Lower leg skin (tissue), 4 donors: ENCODE data around the gene COL15A1. TPM values are rescaled to one million over a fixed set of nuclear protein-coding genes. Genes with fewer than 3 reads are reported as not detected.

Experiments
- DNase-seq, 2 donors: peaks; one replicate each; pipeline ENCODE4 v3.0.0-alpha.2; 2019; ENCODE audit warnings: low spot score in 2 of 2
- H3K4me3 ChIP-seq: fragments of 200-600 bp; sonication (generic); 2 replicates; pipeline ENCODE4 v1.5.1; 2017; ENCODE audit warnings: mild to moderate bottlenecking, low read depth; ENCODE audit not compliant: poor library complexity, severe bottlenecking
- POLR2A ChIP-seq, 2 donors: fragments of 450-650 bp; IDR thresholded peaks; one replicate each; pipeline ENCODE4 v1.6.1; 2016 to 2017; ENCODE audit warnings: antibody characterized with exemption in 2 of 2, mild to moderate bottlenecking in 1 of 2, moderate library complexity in 1 of 2
- WGBS, 2 donors: methylation state at CpG; one replicate each; pipeline ENCODE4 v1.1.5; 2018; 5-methylcytosine and 5-hydroxymethylcytosine counted together
- intact Hi-C: fragments of 100-400 bp; cut with DNase I; formaldehyde crosslinking; loops from one replicate; pipeline ENCODE4 v1.15.0; 2023; ENCODE audit warnings: low total_unique reads
- total RNA-seq, 4 donors: library from RNA; depleted of rRNA; stranded (reverse); fragments of >200 nt; gene quantifications; one replicate each; pipeline ENCODE4 v1.1.0, GENCODE V29; 2016
- TF ChIP-seq, protein P1 (sequence below), 3 donors: fragments of 450-650 bp; IDR thresholded peaks; one replicate each; pipeline ENCODE4 v1.5.1; 2016; ENCODE audit warnings: antibody characterized with exemption in 3 of 3, mild to moderate bottlenecking in 3 of 3, moderate library complexity in 2 of 3

Gene COL15A1
- total RNA-seq, 4 donors from 2014 or later: 2.3 to 14.1 (median 8.3) TPM

DNA sequence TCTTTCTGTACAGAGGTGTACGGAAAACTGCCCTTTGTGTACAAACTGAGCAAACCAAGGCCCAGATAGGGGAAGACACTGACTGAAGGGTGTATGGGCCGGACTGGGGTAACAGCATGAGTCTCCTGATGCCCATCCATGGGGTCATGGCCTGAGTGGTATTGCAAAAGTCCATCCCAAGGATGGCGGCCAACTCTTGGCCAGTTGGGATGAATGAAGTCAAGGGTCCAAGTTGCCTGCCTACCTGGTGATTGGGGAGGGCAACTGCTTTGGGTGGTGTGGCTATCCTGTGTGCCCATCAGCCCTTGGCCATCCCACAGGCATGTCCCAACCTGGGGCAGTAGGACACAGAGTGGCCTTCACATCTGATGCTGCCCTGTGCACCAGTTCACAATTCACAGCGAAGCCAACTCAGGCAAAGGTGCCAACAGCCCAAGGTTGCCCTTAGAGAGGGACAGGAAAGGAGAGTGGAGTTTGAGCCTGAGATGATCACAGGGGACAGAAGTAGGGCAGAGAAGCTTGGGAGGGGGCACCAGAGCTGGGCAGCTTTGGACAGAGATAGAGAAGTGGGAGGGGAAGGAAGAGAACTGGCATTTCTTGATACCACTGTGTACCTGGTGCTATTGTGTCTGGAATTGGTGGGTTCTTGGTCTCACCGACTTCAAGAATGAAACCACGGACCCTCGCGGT is 46.6 kb downstream of the COL15A1 start:
- intact Hi-C loops: no loop called here

DNA sequence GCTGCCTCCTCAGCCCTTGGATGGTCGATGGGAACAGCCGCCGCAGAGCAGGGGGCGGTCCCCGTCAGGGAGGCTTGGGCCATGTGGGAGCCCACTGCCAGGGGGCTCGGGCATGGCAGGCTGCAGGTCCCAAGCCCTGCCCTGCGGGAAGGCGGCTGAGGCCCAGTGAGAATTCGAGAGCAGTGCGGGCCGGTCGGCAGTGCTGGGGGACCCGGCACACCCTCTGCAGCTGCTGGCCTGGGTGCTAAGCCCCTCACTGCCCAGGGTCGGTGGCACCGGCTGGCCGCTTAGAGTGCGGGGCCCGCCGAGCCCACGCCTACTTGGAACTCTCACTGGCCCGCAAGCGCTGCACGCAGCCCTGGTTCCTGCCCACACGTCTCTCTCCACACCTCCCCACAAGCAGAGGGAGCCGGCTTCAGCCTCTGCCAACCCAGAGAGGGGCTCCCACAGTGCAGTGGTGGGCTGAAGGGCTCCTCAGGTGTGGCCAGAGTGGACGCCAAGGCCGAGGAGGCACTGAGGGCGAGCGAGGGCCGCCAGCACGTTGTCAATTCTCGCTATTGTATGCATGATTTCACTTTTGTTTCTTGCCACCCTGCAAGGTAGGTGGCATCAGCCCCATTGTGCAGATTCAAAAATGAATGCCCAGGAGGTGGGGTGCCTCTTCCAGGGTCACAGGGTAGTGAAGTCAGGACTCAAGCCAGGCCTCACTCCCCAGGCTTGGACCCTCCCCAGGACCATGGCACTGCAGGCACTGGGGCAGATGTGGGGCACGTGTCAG is 48.6 kb downstream of the COL15A1 start:
- intact Hi-C loops: no loop called here
- TF ChIP-seq, protein P1, sequence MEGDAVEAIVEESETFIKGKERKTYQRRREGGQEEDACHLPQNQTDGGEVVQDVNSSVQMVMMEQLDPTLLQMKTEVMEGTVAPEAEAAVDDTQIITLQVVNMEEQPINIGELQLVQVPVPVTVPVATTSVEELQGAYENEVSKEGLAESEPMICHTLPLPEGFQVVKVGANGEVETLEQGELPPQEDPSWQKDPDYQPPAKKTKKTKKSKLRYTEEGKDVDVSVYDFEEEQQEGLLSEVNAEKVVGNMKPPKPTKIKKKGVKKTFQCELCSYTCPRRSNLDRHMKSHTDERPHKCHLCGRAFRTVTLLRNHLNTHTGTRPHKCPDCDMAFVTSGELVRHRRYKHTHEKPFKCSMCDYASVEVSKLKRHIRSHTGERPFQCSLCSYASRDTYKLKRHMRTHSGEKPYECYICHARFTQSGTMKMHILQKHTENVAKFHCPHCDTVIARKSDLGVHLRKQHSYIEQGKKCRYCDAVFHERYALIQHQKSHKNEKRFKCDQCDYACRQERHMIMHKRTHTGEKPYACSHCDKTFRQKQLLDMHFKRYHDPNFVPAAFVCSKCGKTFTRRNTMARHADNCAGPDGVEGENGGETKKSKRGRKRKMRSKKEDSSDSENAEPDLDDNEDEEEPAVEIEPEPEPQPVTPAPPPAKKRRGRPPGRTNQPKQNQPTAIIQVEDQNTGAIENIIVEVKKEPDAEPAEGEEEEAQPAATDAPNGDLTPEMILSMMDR (IDR thresholded peaks at IDR 0.05): no peak
- no peak for TF ChIP-seq POLR2A (IDR thresholded peaks at IDR 0.05)
- H3K4me3 ChIP-seq: no peak overlapping the region
- DNase-seq: peak in 1 of 2 donors; percentile 77
- WGBS, 2 donors: 96% methylated on average over 28 to 31 of the region's 33 CpGs

More for the DNA sequence above, 46.6 kb downstream of the COL15A1 start:
- WGBS, 2 donors: 85 to 99% methylated on average over 8 of the region's 8 CpGs
- peak in 1 of 2 donors; percentile 81 for DNase-seq
- no peak for TF ChIP-seq POLR2A (IDR thresholded peaks at IDR 0.05)
- TF ChIP-seq, protein P1 (IDR thresholded peaks at IDR 0.05): no peak
- no peak overlapping the region for H3K4me3 ChIP-seq

DNA sequence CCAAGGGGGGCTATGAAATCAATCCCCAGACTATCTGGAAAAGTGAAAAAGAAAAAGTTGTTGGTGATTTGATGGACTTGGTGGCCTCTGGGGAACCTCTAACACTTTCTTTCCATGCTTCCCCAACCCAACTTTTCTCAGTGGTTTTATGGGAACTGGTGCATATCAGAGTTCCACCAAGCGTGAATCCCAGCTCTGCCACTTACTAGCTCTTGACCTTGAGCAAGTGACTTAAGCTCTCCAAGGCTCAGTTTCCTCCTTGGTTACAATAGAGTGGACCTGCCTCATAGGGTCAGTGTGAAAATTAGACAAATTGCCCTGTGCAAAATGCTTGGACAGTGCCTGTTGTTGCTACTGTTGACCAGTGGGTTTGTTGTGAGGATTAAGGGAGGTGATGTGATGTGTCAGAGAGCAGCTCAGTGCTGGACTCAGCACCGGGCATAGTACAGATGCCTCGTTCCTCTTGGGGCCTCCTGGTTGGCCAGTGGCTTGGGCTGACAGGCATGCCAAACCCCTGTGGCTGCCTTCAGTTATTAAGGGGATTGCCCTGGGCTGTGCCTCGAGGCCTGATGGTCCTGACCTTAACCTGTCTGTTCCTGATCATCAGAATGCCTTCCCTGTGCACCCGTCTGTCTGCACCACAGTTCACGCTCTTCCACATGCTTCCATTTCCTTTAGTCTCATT is 49.3 kb downstream of the COL15A1 start:
- WGBS, 2 donors: 65 to 68% methylated on average over 5 to 6 of the region's 6 CpGs
- TF ChIP-seq, protein P1 (IDR thresholded peaks at IDR 0.05): no peak
- TF ChIP-seq POLR2A (IDR thresholded peaks at IDR 0.05): no peak
- peak in 1 of 2 donors; percentile 80 for DNase-seq
- intact Hi-C loops: no loop called here
- H3K4me3 ChIP-seq: no peak overlapping the region

DNA sequence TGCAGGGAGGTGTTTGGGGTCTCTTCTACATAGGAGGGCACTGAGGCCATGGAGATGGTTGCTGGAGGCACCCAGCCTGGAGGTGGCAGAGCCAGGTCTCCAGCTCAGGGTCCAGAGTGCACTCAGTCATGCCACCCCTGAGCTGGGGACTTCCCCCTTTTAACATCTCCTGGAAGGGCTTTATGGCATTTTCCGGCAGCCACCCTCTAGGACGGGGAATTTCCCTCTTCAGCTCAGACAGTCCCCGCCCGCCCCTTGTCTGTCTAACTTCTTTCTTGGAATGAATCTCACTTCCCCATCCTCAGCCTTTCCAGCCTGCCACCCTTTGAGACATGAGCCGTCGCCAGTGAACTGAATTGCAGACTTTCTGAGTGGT is 49.9 kb downstream of the COL15A1 start:
- peak in 1 of 2 donors; percentile 87 for DNase-seq
- no peak for TF ChIP-seq POLR2A (IDR thresholded peaks at IDR 0.05)
- intact Hi-C loops: no loop called here

DNA sequence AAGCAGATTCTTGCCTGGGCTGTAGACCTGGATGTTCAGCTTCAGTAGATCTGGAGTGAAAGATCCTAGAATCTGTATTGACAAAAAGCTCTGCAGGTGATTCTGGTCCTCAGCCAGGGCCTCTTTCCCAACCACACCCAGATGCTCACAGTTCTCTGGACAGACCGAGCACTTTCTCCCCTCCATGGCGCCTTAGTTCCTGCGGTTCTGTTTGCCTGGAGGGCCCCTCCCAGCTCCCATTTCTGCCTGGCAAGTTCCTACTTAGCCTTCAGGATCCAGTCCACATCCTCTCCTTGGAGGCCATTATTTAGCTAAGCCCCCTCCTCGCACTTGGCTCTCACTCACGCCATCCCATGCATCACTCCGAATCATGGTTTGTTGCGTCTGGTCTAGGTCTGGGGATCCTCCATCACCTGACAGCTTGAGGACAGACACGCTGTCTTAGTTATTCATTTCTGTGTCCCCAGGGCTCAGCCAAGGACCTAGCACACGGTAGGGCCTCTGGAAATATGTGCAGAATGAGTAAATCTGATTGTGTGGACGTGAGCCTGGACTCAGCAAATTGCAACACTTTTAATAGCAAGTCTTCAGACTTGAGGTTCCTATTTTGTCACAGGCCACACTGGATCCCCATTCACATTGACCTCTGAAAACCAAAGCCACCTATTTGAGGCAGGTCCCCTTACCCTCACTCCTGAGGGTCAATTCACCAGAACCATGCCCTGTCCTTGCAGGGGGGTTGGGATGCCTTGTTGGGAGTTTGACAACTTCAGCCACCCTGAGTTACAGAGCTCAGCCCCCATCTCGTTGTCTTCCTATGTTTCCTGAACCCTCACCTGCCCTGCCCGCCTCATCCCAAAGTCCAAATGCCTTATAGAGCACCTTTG is 50.7 kb downstream of the COL15A1 start:
- no peak for TF ChIP-seq POLR2A (IDR thresholded peaks at IDR 0.05)
- TF ChIP-seq, protein P1 (IDR thresholded peaks at IDR 0.05): no peak
- WGBS, 2 donors: 74 to 76% methylated on average over 12 of the region's 12 CpGs
- no peak overlapping the region for H3K4me3 ChIP-seq
- intact Hi-C loops: loop anchor here (5.0 kb wide), 1 partner anchor 142 kb away; no protein-coding TSS in a partner anchor
- peak in 1 of 2 donors; percentile 82 for DNase-seq

More for the DNA sequence above, 49.9 kb downstream of the COL15A1 start:
- no peak overlapping the region for H3K4me3 ChIP-seq
- WGBS, 2 donors: 17 to 18% methylated on average over 6 of the region's 6 CpGs
